ENCODE measurements around the gene PTPRM. TPM values are rescaled to one million over a fixed set of nuclear protein-coding genes. Genes with fewer than 3 reads are reported as not detected.

Gene PTPRM
- total and polyA plus RNA-seq, 2 of the 8 experiments (the other 6 are each of a cell fraction or from before 2014, with no cell fraction given) = 4.1 to 7.0 TPM

DNA sequence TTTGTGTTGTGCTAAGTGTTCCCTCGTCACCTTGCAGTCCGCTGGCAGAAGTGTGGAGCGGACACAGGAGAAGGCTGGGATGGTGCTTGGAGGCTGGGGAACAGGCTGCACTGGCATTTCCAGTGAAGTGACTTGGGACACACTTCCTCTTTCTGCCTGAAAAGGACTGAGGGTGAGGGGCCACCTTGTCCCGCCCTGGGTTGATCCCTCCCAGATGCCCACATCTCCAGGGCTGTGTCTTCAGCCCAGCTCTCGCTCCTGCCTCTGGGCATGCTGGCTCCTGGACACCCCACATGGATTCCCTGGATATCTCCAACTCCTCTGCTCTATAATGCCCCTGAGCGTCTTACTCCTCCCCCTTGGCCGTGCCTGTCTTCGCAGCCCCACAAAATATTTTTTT is 412.6 kb downstream of the PTPRM start (continued):
- TF ChIP-seq, protein P1, sequence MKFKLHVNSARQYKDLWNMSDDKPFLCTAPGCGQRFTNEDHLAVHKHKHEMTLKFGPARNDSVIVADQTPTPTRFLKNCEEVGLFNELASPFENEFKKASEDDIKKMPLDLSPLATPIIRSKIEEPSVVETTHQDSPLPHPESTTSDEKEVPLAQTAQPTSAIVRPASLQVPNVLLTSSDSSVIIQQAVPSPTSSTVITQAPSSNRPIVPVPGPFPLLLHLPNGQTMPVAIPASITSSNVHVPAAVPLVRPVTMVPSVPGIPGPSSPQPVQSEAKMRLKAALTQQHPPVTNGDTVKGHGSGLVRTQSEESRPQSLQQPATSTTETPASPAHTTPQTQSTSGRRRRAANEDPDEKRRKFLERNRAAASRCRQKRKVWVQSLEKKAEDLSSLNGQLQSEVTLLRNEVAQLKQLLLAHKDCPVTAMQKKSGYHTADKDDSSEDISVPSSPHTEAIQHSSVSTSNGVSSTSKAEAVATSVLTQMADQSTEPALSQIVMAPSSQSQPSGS (IDR thresholded peaks at IDR 0.05; ENCODE audit: low read length) = no peak
- TF ChIP-seq KDM5A (IDR thresholded peaks at IDR 0.05; ENCODE audit: low read length) = no peak
- TF ChIP-seq CREB1 (IDR thresholded peaks at IDR 0.05) = no peak
- TF ChIP-seq, protein P2, sequence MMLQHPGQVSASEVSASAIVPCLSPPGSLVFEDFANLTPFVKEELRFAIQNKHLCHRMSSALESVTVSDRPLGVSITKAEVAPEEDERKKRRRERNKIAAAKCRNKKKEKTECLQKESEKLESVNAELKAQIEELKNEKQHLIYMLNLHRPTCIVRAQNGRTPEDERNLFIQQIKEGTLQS (IDR thresholded peaks at IDR 0.05; ENCODE audit: insufficient read depth, low read depth, low read length) = no peak
- no peak for TF ChIP-seq YY1 (IDR thresholded peaks at IDR 0.05; ENCODE audit: low read depth, low read length)
- no peak for TF ChIP-seq SUZ12 (IDR thresholded peaks at IDR 0.05; ENCODE audit: low read length)
- no peak for TF ChIP-seq SRF (IDR thresholded peaks at IDR 0.05; ENCODE audit: low read depth, low read length)
- no peak for TF ChIP-seq ZNF274 (IDR thresholded peaks at IDR 0.05; ENCODE audit: borderline replicate concordance, extremely low read depth, low read length)
